ENCODE data around the gene RGS9. TPM values are rescaled to one million over a fixed set of nuclear protein-coding genes. Genes with fewer than 3 reads are reported as not detected.

RGS9 gene
- total RNA-seq, 4 donors from 2014 or later = 1.1 to 8.5 (median 3.6) TPM

- Histone ChIP-seq H3K4me3 (no peak overlapping the region), H3K36me3 (no peaks in the 10 kb centered on the region), H3K4me1 (no peaks in the 10 kb centered on the region), H3K27me3 (peaks cover 4% of the 10 kb centered on the region), H3K9me3 (no peaks in the 10 kb centered on the region), H3K27ac (no peak overlapping the region)
- no peak for DNase-seq (ENCODE audit: low spot score in 2 of 2)
- WGBS = 79% methylated on average over 4 of the region's 4 CpGs
- TF ChIP-seq POLR2AphosphoS5 (IDR thresholded peaks at IDR 0.05) (no peak), EP300 (IDR thresholded peaks at IDR 0.05) (no peak), CTCF (IDR thresholded peaks at IDR 0.05) (no peak), POLR2A (IDR thresholded peaks at IDR 0.05) (no peak)
Observed at GRCh38 chr17:65147955-65148354, 10.8 kb downstream of the RGS9 start.

- no peaks in the 10 kb centered on the region for H3K9me3 ChIP-seq
- H3K27me3 ChIP-seq = no peaks in the 10 kb centered on the region
- TF ChIP-seq POLR2AphosphoS5 (IDR thresholded peaks at IDR 0.05) = no peak
- no peaks in the 10 kb centered on the region for H3K36me3 ChIP-seq
- no peak for DNase-seq (ENCODE audit: low spot score in 2 of 2)
- no peaks in the 10 kb centered on the region for H3K4me1 ChIP-seq
- H3K27ac ChIP-seq = no peak overlapping the region
- 94% methylated on average over 4 of the region's 4 CpGs for WGBS
- H3K4me3 ChIP-seq = no peak overlapping the region
Observed at GRCh38 chr17:65154770-65155589, 17.8 kb downstream of the RGS9 start.

- DNase-seq (ENCODE audit: low spot score in 2 of 2) = no peak
- WGBS = 66% methylated on average over 2 of the region's 2 CpGs
- Histone ChIP-seq H3K4me3 (no peak overlapping the region), H3K4me1 (no peaks in the 10 kb centered on the region), H3K27ac (no peak overlapping the region), H3K36me3 (no peaks in the 10 kb centered on the region), H3K27me3 (no peaks in the 10 kb centered on the region), H3K9me3 (no peaks in the 10 kb centered on the region)
- TF ChIP-seq POLR2AphosphoS5 (IDR thresholded peaks at IDR 0.05) (no peak), POLR2A (IDR thresholded peaks at IDR 0.05) (no peak)
Observed at GRCh38 chr17:65155622-65156021, 18.5 kb downstream of the RGS9 start.

- no peaks in the 10 kb centered on the region for H3K36me3 ChIP-seq
- no peak overlapping the region for H3K4me3 ChIP-seq
- TF ChIP-seq POLR2A (IDR thresholded peaks at IDR 0.05) (no peak), CTCF (IDR thresholded peaks at IDR 0.05) (no peak), POLR2AphosphoS5 (IDR thresholded peaks at IDR 0.05) (no peak), EP300 (IDR thresholded peaks at IDR 0.05) (no peak)
- no peak for DNase-seq (ENCODE audit: low spot score in 2 of 2)
- H3K27ac ChIP-seq = no peak overlapping the region
- 89% methylated on average over 21 of the region's 21 CpGs for WGBS
- no peaks in the 10 kb centered on the region for H3K9me3 ChIP-seq
- no peaks in the 10 kb centered on the region for H3K27me3 ChIP-seq
- H3K4me1 ChIP-seq = no peaks in the 10 kb centered on the region
Observed at GRCh38 chr17:65156185-65156834, 19.1 kb downstream of the RGS9 start.

GRCh38 chr17:65156835-65157565 is 19.8 kb downstream of the RGS9 start:
- H3K27me3 ChIP-seq = no peaks in the 10 kb centered on the region
- TF ChIP-seq CTCF (IDR thresholded peaks at IDR 0.05) (no peak), POLR2AphosphoS5 (IDR thresholded peaks at IDR 0.05) (no peak), EP300 (IDR thresholded peaks at IDR 0.05) (no peak), POLR2A (IDR thresholded peaks at IDR 0.05) (no peak)
- no peaks in the 10 kb centered on the region for H3K4me1 ChIP-seq
- WGBS = 84% methylated on average over 14 of the region's 14 CpGs
- no peak for DNase-seq (ENCODE audit: low spot score in 2 of 2)
- no peak overlapping the region for H3K4me3 ChIP-seq
- H3K9me3 ChIP-seq = no peaks in the 10 kb centered on the region
- H3K36me3 ChIP-seq = no peaks in the 10 kb centered on the region
- no peak overlapping the region for H3K27ac ChIP-seq

GRCh38 chr17:65158041-65158440 is 20.9 kb downstream of the RGS9 start:
- TF ChIP-seq CTCF (IDR thresholded peaks at IDR 0.05) (no peak), EP300 (IDR thresholded peaks at IDR 0.05) (no peak), POLR2AphosphoS5 (IDR thresholded peaks at IDR 0.05) (no peak), POLR2A (IDR thresholded peaks at IDR 0.05) (no peak)
- H3K4me3 ChIP-seq = no peak overlapping the region
- no peaks in the 10 kb centered on the region for H3K9me3 ChIP-seq
- no peaks in the 10 kb centered on the region for H3K36me3 ChIP-seq
- no peak overlapping the region for H3K27ac ChIP-seq
- no peaks in the 10 kb centered on the region for H3K27me3 ChIP-seq
- 93% methylated on average over 11 of the region's 11 CpGs for WGBS
- H3K4me1 ChIP-seq = no peaks in the 10 kb centered on the region
- DNase-seq (ENCODE audit: low spot score in 2 of 2) = no peak
